H1 (cell line): ENCODE data around the gene OCIAD1. TPM values are rescaled to one million over a fixed set of nuclear protein-coding genes. Genes with fewer than 3 reads are reported as not detected.

ENCODE experiments used
- CTCF ChIA-PET: fragments of 300-600 bp; sonication (Branson Sonifier 250); formaldehyde crosslinking; loops from one replicate; lab custom pipeline; 2021; ENCODE audit not compliant: partially characterized antibody; lab: Charles Lee
- POLR2A ChIA-PET: fragments of 300-600 bp; sonication (Branson Sonifier 250); formaldehyde crosslinking; loops from one replicate; lab custom pipeline; 2021; ENCODE audit warnings: inconsistent platforms; ENCODE audit not compliant: partially characterized antibody; lab: Charles Lee
- DNase-seq, 2 experiments: peaks; one replicate each; pipeline versions ENCODE4 v3.0.0 to v3.0.0-alpha.2; 2010 to 2022; ENCODE audit warnings: low spot score in 2 of 2, low read depth in 1 of 2, mixed read lengths in 1 of 2
- FAIRE-seq: peaks from 2 replicates; lab custom pipeline; 2011; peaks lifted over from hg19 to GRCh38; lab: Jason Lieb, UNC
- H2AFZ ChIP-seq: 2 replicates; pipeline ENCODE4 v1.8.1; 2012; ENCODE audit warnings: low read length, inconsistent platforms
- H2AK5ac ChIP-seq: 2 replicates; pipeline ENCODE4 v1.6.1; 2013; ENCODE audit warnings: low read depth, low read length
- H2BK120ac ChIP-seq: replicated peaks from 2 replicates; pipeline ENCODE3; 2013; ENCODE audit warnings: low read depth, low read length, inconsistent platforms
- H2BK12ac ChIP-seq: 2 replicates; pipeline ENCODE4 v1.6.1; 2013; ENCODE audit warnings: low read depth, low read length
- H2BK15ac ChIP-seq: 2 replicates; pipeline ENCODE4 v1.6.1; 2013; ENCODE audit warnings: low read length
- H2BK20ac ChIP-seq: 2 replicates; pipeline ENCODE4 v1.6.1; 2013; ENCODE audit warnings: low read length
- H2BK5ac ChIP-seq: 2 replicates; pipeline ENCODE4 v1.6.1; 2013; ENCODE audit warnings: low read depth, low read length
- H3K14ac ChIP-seq: 2 replicates; pipeline ENCODE4 v1.6.1; 2013; ENCODE audit warnings: inconsistent platforms; ENCODE audit not compliant: insufficient read length
- H3K18ac ChIP-seq: 2 replicates; pipeline ENCODE4 v1.6.1; 2013; ENCODE audit warnings: low read length; ENCODE audit errors: extremely low read depth
- H3K23ac ChIP-seq: 2 replicates; pipeline ENCODE4 v1.6.1; 2013; ENCODE audit warnings: inconsistent platforms; ENCODE audit not compliant: insufficient read length
- H3K23me2 ChIP-seq: 2 replicates; pipeline ENCODE4 v1.6.1; 2013; ENCODE audit warnings: low read depth, low read length
- H3K27ac ChIP-seq: 2 replicates; pipeline ENCODE4 v1.6.1; 2011; ENCODE audit warnings: low read depth, low read length, inconsistent platforms
- H3K27me3 ChIP-seq, 4 experiments: replicated peaks in 1 of 4; 1 replicate in 1 of 4; 2 replicates in 3 of 4; pipeline versions ENCODE4 v1.6.1 to v1.8.1; 2011 to 2013; ENCODE audit warnings: low read length in 3 of 4, mild to moderate bottlenecking in 3 of 4, inconsistent platforms in 2 of 4, mixed read lengths in 2 of 4, moderate library complexity in 1 of 4; ENCODE audit not compliant: control insufficient read depth in 3 of 4, insufficient read depth in 3 of 4; ENCODE audit errors: extremely low read depth in 1 of 4
- H3K36me3 ChIP-seq, 4 experiments: 2 replicates each; pipeline versions ENCODE4 v1.6.1 to v1.8.1; 2011 to 2013; ENCODE audit warnings: mild to moderate bottlenecking in 4 of 4, low read length in 3 of 4, moderate library complexity in 2 of 4, control low read depth in 1 of 4, inconsistent platforms in 1 of 4; ENCODE audit not compliant: insufficient read depth in 4 of 4, control insufficient read depth in 2 of 4
- H3K4ac ChIP-seq: replicated peaks from 2 replicates; pipeline ENCODE3; 2013; ENCODE audit warnings: low read length, low read depth, mixed read lengths, inconsistent platforms; ENCODE audit not compliant: insufficient read length
- H3K4me1 ChIP-seq, 4 experiments: replicated peaks in 1 of 4; 1 replicate in 1 of 4; 2 replicates in 3 of 4; pipeline versions ENCODE4 v1.6.1 to v1.8.1; 2011 to 2013; ENCODE audit warnings: low read length in 3 of 4, inconsistent platforms in 2 of 4, mixed read lengths in 1 of 4; ENCODE audit not compliant: insufficient read depth in 4 of 4, control insufficient read depth in 3 of 4
- H3K4me2 ChIP-seq, 2 experiments: 2 replicates each; pipeline versions ENCODE4 v1.6.1 to v1.8.1; 2011 to 2013; ENCODE audit warnings: low read depth in 2 of 2, low read length in 2 of 2, control low read depth in 1 of 2, inconsistent platforms in 1 of 2, mild to moderate bottlenecking in 1 of 2; ENCODE audit not compliant: insufficient read depth in 1 of 2
- H3K4me3 ChIP-seq, 4 experiments: fragments of 200-600, 300-600 bp in 1 of 4; sonication (generic), shearing (Covaris generic), sonication (Bioruptor Twin) in 1 of 4; 2 replicates each; pipeline versions ENCODE4 v1.5.1 to v1.8.1; 2011 to 2016; ENCODE audit warnings: low read length in 4 of 4, low read depth in 3 of 4, control low read depth in 2 of 4, inconsistent platforms in 2 of 4, mild to moderate bottlenecking in 2 of 4, mixed read lengths in 1 of 4, moderate library complexity in 1 of 4; ENCODE audit not compliant: insufficient read depth in 2 of 4; ENCODE audit errors: extremely low read depth in 1 of 4
- H3K56ac ChIP-seq: replicated peaks from 2 replicates; pipeline ENCODE3; 2013; ENCODE audit warnings: low read depth, mild to moderate bottlenecking, mixed read lengths, low read length, inconsistent platforms; ENCODE audit not compliant: insufficient read length
- H3K79me1 ChIP-seq: 2 replicates; pipeline ENCODE4 v1.6.1; 2013; ENCODE audit warnings: low read depth, low read length, control low read depth
- H3K79me2 ChIP-seq, 2 experiments: 2 replicates each; pipeline versions ENCODE4 v1.6.1 to v1.8.1; 2012 to 2013; ENCODE audit warnings: low read length in 2 of 2, mild to moderate bottlenecking in 2 of 2, inconsistent platforms in 1 of 2; ENCODE audit not compliant: insufficient read depth in 2 of 2, control insufficient read depth in 1 of 2
- H3K9ac ChIP-seq, 4 experiments: replicated peaks in 1 of 4; 1 replicate in 1 of 4; 2 replicates in 3 of 4; pipeline versions ENCODE4 v1.6.1 to v1.8.1; 2011 to 2013; ENCODE audit warnings: low read depth in 3 of 4, low read length in 3 of 4, control low read depth in 2 of 4, mild to moderate bottlenecking in 2 of 4, moderate library complexity in 2 of 4, inconsistent platforms in 1 of 4; ENCODE audit errors: extremely low read depth in 1 of 4
- H3K9me3 ChIP-seq, 2 experiments: 2 replicates each; pipeline versions ENCODE4 v1.6.1 to v1.8.1; 2012 to 2013; ENCODE audit warnings: mild to moderate bottlenecking in 2 of 2, moderate library complexity in 2 of 2, control low read depth in 1 of 2, inconsistent platforms in 1 of 2, low read depth in 1 of 2, low read length in 1 of 2, mixed read lengths in 1 of 2; ENCODE audit not compliant: insufficient read depth in 2 of 2
- H4K20me1 ChIP-seq, 2 experiments: replicated peaks in 1 of 2; 2 replicates each; pipeline versions ENCODE3 to v1.8.1; 2011 to 2013; ENCODE audit warnings: inconsistent platforms in 2 of 2, low read length in 2 of 2, mild to moderate bottlenecking in 1 of 2; ENCODE audit not compliant: insufficient read depth in 2 of 2, control insufficient read depth in 1 of 2
- H4K5ac ChIP-seq: 2 replicates; pipeline ENCODE4 v1.6.1; 2013; ENCODE audit warnings: low read length, low read depth, mixed read lengths, inconsistent platforms; ENCODE audit not compliant: insufficient read length
- H4K8ac ChIP-seq: 2 replicates; pipeline ENCODE4 v1.8.0; 2013; ENCODE audit warnings: mild to moderate bottlenecking, moderate library complexity, low read length, inconsistent platforms; ENCODE audit not compliant: insufficient read depth; ENCODE audit errors: extremely low read depth
- H4K91ac ChIP-seq: replicated peaks from 2 replicates; pipeline ENCODE3; 2013; ENCODE audit warnings: low read length, mixed read lengths, inconsistent platforms; ENCODE audit not compliant: insufficient read length
- WGBS, 2 experiments: shearing (Covaris generic) in 1 of 2; methylation state at CpG; one replicate each; pipeline versions ENCODE4 v1.1.6 to v1.1.7; 2013 to 2015; ENCODE audit warnings: low lambda C conversion rate in 2 of 2, mixed read lengths in 2 of 2, inconsistent platforms in 1 of 2, low coverage in 1 of 2, missing lambda C conversion rate in 1 of 2; ENCODE audit not compliant: insufficient replicate concordance in 2 of 2, insufficient coverage in 1 of 2, insufficient read length in 1 of 2; ENCODE audit errors: extremely low coverage in 1 of 2, missing lambda C conversion rate in 1 of 2; 5-methylcytosine and 5-hydroxymethylcytosine counted together
- polyA plus RNA-seq, 7 experiments: library from polyadenylated mRNA; depleted of rRNA in 3 of 7; stranded (reverse) in 5 of 7; unstranded in 2 of 7; fragments of >200 nt in 5 of 7; fragments of 200-250 nt in 2 of 7; gene quantifications; 1 replicate in 5 of 7; 2 replicates in 1 of 7; 4 replicates in 1 of 7; pipeline versions ENCODE4 v1.2.1 to v1.2.3, GENCODE V29; 2011 to 2013; ENCODE audit warnings: missing spikeins in 2 of 7, mixed read lengths in 2 of 7
- total RNA-seq: library from RNA; stranded (reverse); fragmentation: NEBNext Ultra II Directional; extraction: Animal tissue kit (Norgen Biotek cat#: 25700); gene quantifications from 2 replicates; pipeline ENCODE4 v1.2.1, GENCODE V29; 2021
- TF ChIP-seq, protein P1 (sequence below): IDR thresholded peaks from 2 replicates; pipeline ENCODE4 v1.6.1; 2012; ENCODE audit warnings: inconsistent platforms

The OCIAD1 gene
- total and polyA plus RNA-seq, 2 of the 8 experiments (the other 6 are each of a cell fraction or from before 2014, with no cell fraction given), result 79.9 to 163 TPM

DNA sequence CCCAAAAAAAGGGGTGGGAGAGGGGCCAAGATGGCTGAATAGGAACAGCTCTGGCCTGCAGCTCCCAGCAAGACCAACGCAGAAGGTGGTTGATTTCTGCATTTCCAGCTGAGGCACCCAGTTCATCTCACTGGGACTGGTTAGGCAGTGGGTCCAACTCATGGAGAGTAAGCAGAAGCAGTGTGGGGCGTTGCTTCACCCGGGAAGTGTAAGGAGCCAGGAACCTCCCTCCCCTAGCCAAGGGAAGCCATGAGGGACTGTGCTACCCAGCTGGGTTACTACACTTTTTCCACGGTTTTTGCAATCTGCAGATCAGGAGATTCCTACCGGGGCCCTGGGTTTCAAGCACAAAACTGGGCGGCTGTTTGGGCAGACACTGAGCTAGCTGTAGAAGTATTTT is 13.9 kb upstream of the OCIAD1 start:
- no peaks in the 10 kb centered on the region for H4K20me1 ChIP-seq
- no peak overlapping the region; the same call in 1 of the 2 replicates for H3K18ac ChIP-seq
- no peak overlapping the region for H2AK5ac ChIP-seq
- no peak overlapping the region for H3K27ac ChIP-seq
- no peak overlapping the region for H4K91ac ChIP-seq
- no peaks in the 10 kb centered on the region; a peak in 2 of 7 replicates for H3K4me1 ChIP-seq
- no peak overlapping the region for H2BK12ac ChIP-seq
- no peak overlapping the region for H3K4me2 ChIP-seq
- H2BK20ac ChIP-seq, result no peak overlapping the region
- H3K23me2 ChIP-seq, result no peaks in the 10 kb centered on the region
- H2AFZ ChIP-seq, result no peak overlapping the region; the same call in 1 of the 2 replicates
- no peak overlapping the region for H2BK15ac ChIP-seq
- ChIA-PET CTCF (interaction anchor here (1.4 kb wide), 1 partner anchor 49 kb away, joined by 3 read pairs; no protein-coding TSS in a partner anchor), POLR2A (interaction anchor here (1.9 kb wide), 1 partner anchor 11 kb away, joined by 6 read pairs; no protein-coding TSS in a partner anchor)
- TF ChIP-seq, protein P1, sequence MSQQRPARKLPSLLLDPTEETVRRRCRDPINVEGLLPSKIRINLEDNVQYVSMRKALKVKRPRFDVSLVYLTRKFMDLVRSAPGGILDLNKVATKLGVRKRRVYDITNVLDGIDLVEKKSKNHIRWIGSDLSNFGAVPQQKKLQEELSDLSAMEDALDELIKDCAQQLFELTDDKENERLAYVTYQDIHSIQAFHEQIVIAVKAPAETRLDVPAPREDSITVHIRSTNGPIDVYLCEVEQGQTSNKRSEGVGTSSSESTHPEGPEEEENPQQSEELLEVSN, result no peak
- no peaks in the 10 kb centered on the region for H3K27me3 ChIP-seq
- H3K36me3 ChIP-seq, result no peaks in the 10 kb centered on the region
- FAIRE-seq (no peak), DNase-seq (no peak)
- H3K79me1 ChIP-seq, result no peaks in the 10 kb centered on the region
- no peaks in the 10 kb centered on the region for H3K79me2 ChIP-seq
- no peak overlapping the region for H3K4ac ChIP-seq
- H3K4me3 ChIP-seq, result no peak overlapping the region
- no peak overlapping the region for H2BK5ac ChIP-seq
- 93% methylated on average over 6 of the region's 6 CpGs; no CpG with 5 or more reads in 1 of the 2 experiments for whole genome bisulfite sequencing, 2 experiments
- no peaks in the 10 kb centered on the region for H3K9me3 ChIP-seq
- H4K5ac ChIP-seq, result no peak overlapping the region
- H3K23ac ChIP-seq, result no peak overlapping the region
- no peak overlapping the region for H3K9ac ChIP-seq
- no peak overlapping the region for H4K8ac ChIP-seq
- H2BK120ac ChIP-seq, result no peak overlapping the region
- no peak overlapping the region for H3K14ac ChIP-seq
- no peak overlapping the region for H3K56ac ChIP-seq
